GM18526 (cell line): ENCODE data around the gene C19orf33.

Experiments used
- POLR2A ChIP-seq: IDR thresholded peaks from 3 replicates; pipeline ENCODE4 v1.6.1; 2011; ENCODE audit not compliant: insufficient read length; ENCODE audit errors: extremely low read depth

The C19orf33 gene

GRCh38 chr19:38294090-38294489, 10.0 kb upstream of the C19orf33 start:
- TF ChIP-seq POLR2A = no peak

- TF ChIP-seq POLR2A = no peak
Measured at GRCh38 chr19:38298821-38299680, 5.0 kb upstream of the C19orf33 start.

GRCh38 chr19:38304352-38304865, 358 bp downstream of the C19orf33 start:
- no peak for TF ChIP-seq POLR2A

- no peak for TF ChIP-seq POLR2A
Measured at GRCh38 chr19:38304866-38305429, 897 bp downstream of the C19orf33 start.

- no peak for TF ChIP-seq POLR2A
Measured at GRCh38 chr19:38306236-38306635, 2.2 kb downstream of the C19orf33 start.

- TF ChIP-seq POLR2A = no peak
Measured at GRCh38 chr19:38307076-38307475, 3.0 kb downstream of the C19orf33 start.

GRCh38 chr19:38307597-38307996, 3.5 kb downstream of the C19orf33 start:
- no peak for TF ChIP-seq POLR2A

GRCh38 chr19:38308006-38308766, 4.1 kb downstream of the C19orf33 start:
- no peak for TF ChIP-seq POLR2A

- no peak for TF ChIP-seq POLR2A
Measured at GRCh38 chr19:38308926-38309614, 5.0 kb downstream of the C19orf33 start.

GRCh38 chr19:38309615-38310278, 5.7 kb downstream of the C19orf33 start:
- TF ChIP-seq POLR2A = no peak

GRCh38 chr19:38310279-38310670, 6.2 kb downstream of the C19orf33 start:
- TF ChIP-seq POLR2A = no peak

- TF ChIP-seq POLR2A = no peak
Measured at GRCh38 chr19:38310986-38311385, 6.9 kb downstream of the C19orf33 start.

GRCh38 chr19:38315657-38316476, 11.8 kb downstream of the C19orf33 start, which contains the start of gene YIF1B:
Gene YIF1B, minus strand, starts transcription at chr19:38315947. Its CDS starts 30 bp downstream, at chr19:38315917.
- peak; percentile 43 for TF ChIP-seq POLR2A
